ENCODE data around the gene DHX9. TPM values are rescaled to one million over a fixed set of nuclear protein-coding genes. Genes with fewer than 3 reads are reported as not detected.
A peak's percentile ranks its signal among the peaks of the same experiment; 100 is the strongest.

Gene DHX9
- total and polyA plus RNA-seq, 2 experiments from 2014 or later, result 151 to 262 TPM

DNA sequence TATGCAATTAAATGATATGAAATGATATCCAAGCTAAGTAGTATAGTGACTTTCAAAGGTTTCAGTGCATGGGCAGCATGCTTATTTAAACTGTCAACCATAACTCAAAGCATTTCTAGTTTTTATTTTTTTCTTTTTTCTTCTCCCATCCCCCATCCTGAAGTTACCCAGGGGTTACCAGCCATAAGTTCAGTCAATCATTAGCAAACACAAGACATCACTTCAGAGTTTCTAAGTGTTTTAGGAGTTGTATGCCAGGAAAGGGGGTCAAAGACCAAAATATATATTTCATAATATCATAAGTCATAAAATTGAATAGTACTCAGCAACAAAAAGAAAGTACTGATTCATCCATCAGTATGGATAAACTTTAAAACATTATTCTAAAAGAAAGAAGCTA is 28.7 kb downstream of the DHX9 start:
- H2AFZ ChIP-seq, result no peak overlapping the region
- H3K4me3 ChIP-seq, result no peak overlapping the region
- Mint-ChIP-seq H3K36me3 (ENCODE audit: low read depth) (peaks cover 95% of the 10 kb centered on the region), H3K27ac (peak overlapping the region; percentile 52; the same call in 1 of the 2 replicates), H3K9me3 (no peaks in the 10 kb centered on the region), H3K27me3 (ENCODE audit: insufficient read depth, low read depth, poor library complexity) (peaks cover 2% of the 10 kb centered on the region), H3K4me3 (no peak overlapping the region), H3K4me1 (no peaks in the 10 kb centered on the region)
- H3K4me2 ChIP-seq, result no peak overlapping the region
- no peak for ATAC-seq
- H3K36me3 ChIP-seq (ENCODE audit: insufficient read depth), result peaks cover 94% of the 10 kb centered on the region
- H3K27me3 ChIP-seq (ENCODE audit: insufficient read depth), result no peaks in the 10 kb centered on the region
- H3K4me1 ChIP-seq (ENCODE audit: insufficient read depth), result no peaks in the 10 kb centered on the region
- 0 out of 2 replicates have a peak, but pooled peaks cover 8% of the 10 kb centered on the region for H3F3A ChIP-seq (replicated peaks; ENCODE audit: low read depth)
- peaks cover 50% of the 10 kb centered on the region for H3K79me2 ChIP-seq (replicated peaks; ENCODE audit: insufficient read depth)
- TF ChIP-seq ZNF114 (CRISPR knock-in tag; IDR thresholded peaks at IDR 0.05), result no peak
- TF ChIP-seq JUNB (IDR thresholded peaks at IDR 0.05; ENCODE audit: unreplicated experiment), result no peak
- TF ChIP-seq, protein P1, sequence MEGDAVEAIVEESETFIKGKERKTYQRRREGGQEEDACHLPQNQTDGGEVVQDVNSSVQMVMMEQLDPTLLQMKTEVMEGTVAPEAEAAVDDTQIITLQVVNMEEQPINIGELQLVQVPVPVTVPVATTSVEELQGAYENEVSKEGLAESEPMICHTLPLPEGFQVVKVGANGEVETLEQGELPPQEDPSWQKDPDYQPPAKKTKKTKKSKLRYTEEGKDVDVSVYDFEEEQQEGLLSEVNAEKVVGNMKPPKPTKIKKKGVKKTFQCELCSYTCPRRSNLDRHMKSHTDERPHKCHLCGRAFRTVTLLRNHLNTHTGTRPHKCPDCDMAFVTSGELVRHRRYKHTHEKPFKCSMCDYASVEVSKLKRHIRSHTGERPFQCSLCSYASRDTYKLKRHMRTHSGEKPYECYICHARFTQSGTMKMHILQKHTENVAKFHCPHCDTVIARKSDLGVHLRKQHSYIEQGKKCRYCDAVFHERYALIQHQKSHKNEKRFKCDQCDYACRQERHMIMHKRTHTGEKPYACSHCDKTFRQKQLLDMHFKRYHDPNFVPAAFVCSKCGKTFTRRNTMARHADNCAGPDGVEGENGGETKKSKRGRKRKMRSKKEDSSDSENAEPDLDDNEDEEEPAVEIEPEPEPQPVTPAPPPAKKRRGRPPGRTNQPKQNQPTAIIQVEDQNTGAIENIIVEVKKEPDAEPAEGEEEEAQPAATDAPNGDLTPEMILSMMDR (conservative IDR thresholded peaks at IDR 0.05; ENCODE audit: low read depth in 2 of 2), result no peak
- no peak for TF ChIP-seq EZH2 (IDR thresholded peaks at IDR 0.05; ENCODE audit: low read depth, unreplicated experiment)
- peak; percentile 0 for TF ChIP-seq EZH2phosphoT487 (IDR thresholded peaks at IDR 0.05; ENCODE audit: unreplicated experiment)
- peaks cover 28% of the 10 kb centered on the region for H4K20me1 ChIP-seq (replicated peaks; ENCODE audit: insufficient read depth)
- no peak for DNase-seq (ENCODE audit: low spot score)
- peak overlapping the region; percentile 27; the same call in 1 of the 2 replicates for H3K27ac ChIP-seq (ENCODE audit: low read depth)
- no peaks in the 10 kb centered on the region for H3K9me2 ChIP-seq (ENCODE audit: insufficient read depth)

DNA sequence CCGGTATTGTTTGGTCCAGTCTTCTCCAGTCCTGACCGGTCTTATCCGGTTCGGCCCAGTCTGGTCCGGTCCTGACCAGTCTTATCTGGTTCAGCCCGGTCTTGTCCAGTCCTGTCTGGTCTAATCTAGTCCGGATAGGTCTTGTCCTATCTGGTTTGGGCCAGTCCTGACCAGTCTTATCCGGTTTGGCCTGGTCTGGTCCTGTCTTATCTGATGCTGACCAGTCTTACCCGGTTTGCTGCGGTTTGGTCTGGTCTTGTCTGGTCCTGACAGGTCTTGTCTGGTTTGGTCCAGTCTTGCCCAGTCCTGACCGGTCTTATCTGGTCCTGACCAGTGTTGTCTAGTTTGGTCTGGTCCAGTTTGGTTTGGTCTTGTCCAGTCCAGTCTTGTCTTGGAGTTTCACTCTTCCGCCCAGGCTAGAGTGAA is 30.1 kb downstream of the DHX9 start:
- H3K27me3 Mint-ChIP-seq (ENCODE audit: insufficient read depth, low read depth, poor library complexity), result peaks cover 2% of the 10 kb centered on the region
- peaks cover 96% of the 10 kb centered on the region for H3K36me3 Mint-ChIP-seq (ENCODE audit: low read depth)
- H4K20me1 ChIP-seq (replicated peaks; ENCODE audit: insufficient read depth), result peaks cover 24% of the 10 kb centered on the region
- peak; percentile 65 for ATAC-seq
- H3K4me3 Mint-ChIP-seq, result no peak overlapping the region
- no peaks in the 10 kb centered on the region for H3K4me1 Mint-ChIP-seq
- peaks cover 94% of the 10 kb centered on the region for H3K36me3 ChIP-seq (ENCODE audit: insufficient read depth)
- H2AFZ ChIP-seq, result no peak overlapping the region
- H3K27ac Mint-ChIP-seq, result peak overlapping the region; percentile 97
- DNase-seq (ENCODE audit: low spot score), result peak; percentile 39
- no peak overlapping the region for H3K4me2 ChIP-seq
- no peak overlapping the region for H3K4me3 ChIP-seq
- 0 out of 2 replicates have a peak, but pooled peaks cover 7% of the 10 kb centered on the region for H3F3A ChIP-seq (replicated peaks; ENCODE audit: low read depth)
- H3K9me2 ChIP-seq (ENCODE audit: insufficient read depth), result no peaks in the 10 kb centered on the region
- peak overlapping the region; percentile 90 for H3K27ac ChIP-seq (ENCODE audit: low read depth)
- no peaks in the 10 kb centered on the region for H3K4me1 ChIP-seq (ENCODE audit: insufficient read depth)
- peaks cover 37% of the 10 kb centered on the region for H3K79me2 ChIP-seq (replicated peaks; ENCODE audit: insufficient read depth)
- no peaks in the 10 kb centered on the region for H3K9me3 Mint-ChIP-seq
- no peaks in the 10 kb centered on the region for H3K27me3 ChIP-seq (ENCODE audit: insufficient read depth)
- TF ChIP-seq ZNF331 (CRISPR knock-in tag; IDR thresholded peaks at IDR 0.05; ENCODE audit: low read depth), result no peak
- no peak for TF ChIP-seq ETS1 (IDR thresholded peaks at IDR 0.05)
- no peak for TF ChIP-seq EZH2phosphoT487 (IDR thresholded peaks at IDR 0.05; ENCODE audit: unreplicated experiment)
- no peak for TF ChIP-seq EZH2 (IDR thresholded peaks at IDR 0.05; ENCODE audit: low read depth, unreplicated experiment)
- no peak for TF ChIP-seq POLR2AphosphoS5 (IDR thresholded peaks at IDR 0.05; ENCODE audit: low read depth)
- TF ChIP-seq, protein P1 (conservative IDR thresholded peaks at IDR 0.05; ENCODE audit: low read depth in 2 of 2), result no peak
- no peak for TF ChIP-seq ZNF462 (CRISPR knock-in tag; IDR thresholded peaks at IDR 0.05)
- no peak for TF ChIP-seq JUNB (IDR thresholded peaks at IDR 0.05; ENCODE audit: unreplicated experiment)
- TF ChIP-seq CREB1 (CRISPR knock-in tag; IDR thresholded peaks at IDR 0.05; ENCODE audit: low read depth), result no peak
